ENCODE results near the gene BMP7. TPM values are rescaled to one million over a fixed set of nuclear protein-coding genes. Genes with fewer than 3 reads are reported as not detected.

Gene BMP7
- total RNA-seq, 2 experiments from 2014 or later: not detected

GRCh38 chr20:57221916-57222630 lies 44.4 kb downstream of the BMP7 start:
- CTCF ChIA-PET: no interaction called here
- Mint-ChIP-seq H3K4me3 (no peak overlapping the region), H3K27me3 (peaks cover 3% of the 10 kb centered on the region), H3K9me3 (no peaks in the 10 kb centered on the region), H3K4me1 (ENCODE audit: low read depth) (no peaks in the 10 kb centered on the region), H3K36me3 (ENCODE audit: low read depth) (no peaks in the 10 kb centered on the region), H3K27ac (no peak overlapping the region)
- DNase-seq: no peak
- no peak for TF ChIP-seq CTCF (IDR thresholded peaks at IDR 0.05)
- H3K36me3 ChIP-seq (ENCODE audit: insufficient read depth, low read length): no peaks in the 10 kb centered on the region
- POLR2A ChIA-PET: no interaction called here
- no peaks in the 10 kb centered on the region for H3K4me1 ChIP-seq (ENCODE audit: insufficient read depth, low read length)
- intact Hi-C loops (cut with DNase I, micrococcal nuclease): no loop called here
- peaks cover 0 to 4% of the 10 kb centered on the region in 2 experiments for H3K27me3 ChIP-seq (ENCODE audit: control insufficient read depth in 1 of 2, insufficient read depth in 2 of 2, low read length in 2 of 2)
- H3K4me3 ChIP-seq (ENCODE audit: low read length): no peak overlapping the region
- no peak overlapping the region for H3K27ac ChIP-seq (ENCODE audit: low read depth in 1 of 2, low read length in 2 of 2)
- no peak for ATAC-seq (ENCODE audit: poor library complexity)
- no peaks in the 10 kb centered on the region for H3K9me3 ChIP-seq (ENCODE audit: control insufficient read depth in 1 of 2, insufficient read depth in 1 of 2, low read length in 2 of 2)

- ATAC-seq (ENCODE audit: poor library complexity) (no peak), DNase-seq (no peak)
- Histone ChIP-seq H3K36me3 (ENCODE audit: insufficient read depth, low read length) (no peaks in the 10 kb centered on the region), H3K4me1 (ENCODE audit: insufficient read depth, low read length) (no peaks in the 10 kb centered on the region), H3K9me3 (ENCODE audit: control insufficient read depth in 1 of 2, insufficient read depth in 1 of 2, low read length in 2 of 2) (no peaks in the 10 kb centered on the region), H3K4me3 (ENCODE audit: low read length) (no peak overlapping the region), H3K27ac (ENCODE audit: low read depth in 1 of 2, low read length in 2 of 2) (no peak overlapping the region), H3K27me3 (ENCODE audit: control insufficient read depth in 1 of 2, insufficient read depth in 2 of 2, low read length in 2 of 2) (peaks cover 0 to 4% of the 10 kb centered on the region in 2 experiments)
- no peaks in the 10 kb centered on the region for H3K9me3 Mint-ChIP-seq
- H3K36me3 Mint-ChIP-seq (ENCODE audit: low read depth): no peaks in the 10 kb centered on the region
- H3K4me3 Mint-ChIP-seq: no peak overlapping the region
- ChIA-PET POLR2A (no interaction called here), CTCF (no interaction called here)
- peaks cover 3% of the 10 kb centered on the region for H3K27me3 Mint-ChIP-seq
- TF ChIP-seq CTCF (IDR thresholded peaks at IDR 0.05): no peak
- no peak overlapping the region for H3K27ac Mint-ChIP-seq
- no peaks in the 10 kb centered on the region for H3K4me1 Mint-ChIP-seq (ENCODE audit: low read depth)
- intact Hi-C loops (cut with DNase I, micrococcal nuclease): no loop called here
Observed at GRCh38 chr20:57220337-57221145, 45.9 kb downstream of the BMP7 start.

GRCh38 chr20:57219071-57219677 lies 47.3 kb downstream of the BMP7 start:
- H3K27me3 Mint-ChIP-seq: peaks cover 6% of the 10 kb centered on the region
- no peak overlapping the region for H3K27ac ChIP-seq (ENCODE audit: low read depth in 1 of 2, low read length in 2 of 2)
- DNase-seq: no peak
- ATAC-seq (ENCODE audit: poor library complexity): no peak
- no peaks in the 10 kb centered on the region for H3K4me1 ChIP-seq (ENCODE audit: insufficient read depth, low read length)
- no peak for TF ChIP-seq CTCF (IDR thresholded peaks at IDR 0.05)
- H3K4me3 Mint-ChIP-seq: no peak overlapping the region
- ChIA-PET CTCF (no interaction called here), POLR2A (no interaction called here)
- H3K27me3 ChIP-seq (ENCODE audit: control insufficient read depth in 1 of 2, insufficient read depth in 2 of 2, low read length in 2 of 2): peaks cover 0 to 4% of the 10 kb centered on the region in 2 experiments
- no peaks in the 10 kb centered on the region for H3K9me3 ChIP-seq (ENCODE audit: control insufficient read depth in 1 of 2, insufficient read depth in 1 of 2, low read length in 2 of 2)
- no peaks in the 10 kb centered on the region for H3K9me3 Mint-ChIP-seq
- no peaks in the 10 kb centered on the region for H3K36me3 Mint-ChIP-seq (ENCODE audit: low read depth)
- intact Hi-C loops (cut with DNase I, micrococcal nuclease): no loop called here
- H3K36me3 ChIP-seq (ENCODE audit: insufficient read depth, low read length): no peaks in the 10 kb centered on the region
- no peak overlapping the region for H3K4me3 ChIP-seq (ENCODE audit: low read length)
- H3K4me1 Mint-ChIP-seq (ENCODE audit: low read depth): no peaks in the 10 kb centered on the region
- H3K27ac Mint-ChIP-seq: no peak overlapping the region

Data from CD4-positive, alpha-beta T cell (primary cell).